Myometrial cell (primary cell): ENCODE measurements around the gene ANKRD34A. TPM values are rescaled to one million over a fixed set of nuclear protein-coding genes. Genes with fewer than 3 reads are reported as not detected.

ENCODE experiments used
- total RNA-seq: library from RNA; depleted of rRNA; stranded (reverse); fragments of >200 nt; gene quantifications from 2 replicates; pipeline ENCODE4 v1.2.3, GENCODE V29; 2015

Gene ANKRD34A
- 1.1 and 6.1 TPM in 2 replicates for total RNA-seq

GRCh38 chr1:145964328-145965118, at the start of gene ANKRD34A, which contains the start of gene POLR3GL:
ANKRD34A (minus strand) TSS chr1:145964575; CDS start chr1:145961759, 2,816 bp downstream.
POLR3GL (plus strand) TSS chr1:145964690; CDS start chr1:145974866, 10,176 bp downstream.

GRCh38 chr1:145996433-145997015, 32.1 kb upstream of the ANKRD34A start, which contains the start of gene TXNIP:
TXNIP (minus strand) TSS chr1:145996579; CDS start chr1:145996266, 313 bp downstream.

GRCh38 chr1:145957443-145958319, 6.7 kb downstream of the ANKRD34A start, which contains the start of gene LIX1L:
LIX1L (minus strand) TSS chr1:145958017; CDS start chr1:145957927, 90 bp downstream.

GRCh38 chr1:145927063-145927886, 37.1 kb downstream of the ANKRD34A start, which contains the start of gene RBM8A:
RBM8A (minus strand) TSS chr1:145927484; CDS start chr1:145927426, 58 bp downstream.

GRCh38 chr1:145918144-145918991, 46.0 kb downstream of the ANKRD34A start, which contains the start of gene PEX11B:
PEX11B (minus strand) TSS chr1:145918717; CDS start chr1:145918688, 29 bp downstream.

Other genes with a start within 250 kb of the ANKRD34A start
- not detected in 2 replicates for gene CD160, start 245.1 kb downstream of the ANKRD34A start, total RNA-seq
- 9.5 and 9.7 TPM in 2 replicates for gene RNF115, start 140.5 kb downstream of the ANKRD34A start, total RNA-seq
- gene POLR3C, start 140.4 kb downstream of the ANKRD34A start, total RNA-seq = 42.5 and 47.0 TPM in 2 replicates
- 7.3 and 10.1 TPM in 2 replicates for gene NUDT17, start 118.9 kb downstream of the ANKRD34A start, total RNA-seq
- gene PIAS3, start 105.5 kb downstream of the ANKRD34A start, total RNA-seq = 32.8 and 34.3 TPM in 2 replicates
- gene ANKRD35, start 78.7 kb downstream of the ANKRD34A start, total RNA-seq = 4.8 and 5.5 TPM in 2 replicates
- gene ITGA10, start 54.5 kb downstream of the ANKRD34A start, total RNA-seq = 3.5 and 6.3 TPM in 2 replicates
- 28.0 and 43.2 TPM in 2 replicates for gene PEX11B, start 45.9 kb downstream of the ANKRD34A start, total RNA-seq
- 131 and 151 TPM in 2 replicates for gene RBM8A, start 37.1 kb downstream of the ANKRD34A start, total RNA-seq
- gene LIX1L, start 6.6 kb downstream of the ANKRD34A start, total RNA-seq = 25.9 and 34.0 TPM in 2 replicates
- gene POLR3GL, start 115 bp upstream of the ANKRD34A start, total RNA-seq = 25.9 and 33.2 TPM in 2 replicates
- 197 and 207 TPM in 2 replicates for gene TXNIP, start 32.0 kb upstream of the ANKRD34A start, total RNA-seq
- gene HJV, start 57.2 kb upstream of the ANKRD34A start, total RNA-seq = not detected in 2 replicates
- gene NBPF10, start 180.2 kb upstream of the ANKRD34A start, total RNA-seq = 0.58 and 1.1 TPM in 2 replicates